Mucosa of descending colon (tissue), 3 donors: ENCODE results near the gene PIGC. TPM values are rescaled to one million over a fixed set of nuclear protein-coding genes. Genes with fewer than 3 reads are reported as not detected.

Experiments
- ATAC-seq: fragments of 200-7000 bp; cut with Tn5 transposase; one replicate; pipeline ENCODE4 v1.9.1; 2020; ENCODE audit warnings: mild to moderate bottlenecking, moderate library complexity
- DNase-seq, 3 donors: peaks; one replicate each; pipeline ENCODE4 v3.0.0-alpha.2; 2020
- H3K36me3 ChIP-seq: fragments of 200-600 bp; one replicate; pipeline ENCODE4 v1.8.0; 2021; ENCODE audit warnings: low read depth, mild to moderate bottlenecking
- H3K4me1 ChIP-seq: fragments of 200-600 bp; one replicate; pipeline ENCODE4 v1.8.0; 2021; ENCODE audit warnings: low read depth, mild to moderate bottlenecking
- H3K4me3 ChIP-seq: fragments of 200-600 bp; one replicate; pipeline ENCODE4 v1.8.0; 2021; ENCODE audit warnings: mild to moderate bottlenecking
- H3K9me3 ChIP-seq: fragments of 200-600 bp; one replicate; pipeline ENCODE4 v1.8.0; 2021; ENCODE audit warnings: mild to moderate bottlenecking
- CTCF ChIP-seq: fragments of 200-600 bp; IDR thresholded peaks from one replicate; pipeline ENCODE4 v1.8.0; 2022; ENCODE audit warnings: antibody characterized with exemption, mild to moderate bottlenecking
- intact Hi-C, 2 donors: fragments of 100-400 bp; cut with DNase I in 1 of 2; cut with micrococcal nuclease in 1 of 2; formaldehyde crosslinking; loops; one replicate each; pipeline versions ENCODE4 v1.11.0 to v1.11.1; 2022; cut with DNase I, micrococcal nuclease
- total RNA-seq, 3 donors: library from RNA; stranded (reverse); fragmentation: NEBNext Ultra II Directional in 2 of 3; extraction: Animal tissue kit (Norgen Biotek cat#: 25700) in 2 of 3; gene quantifications; one replicate each; pipeline versions ENCODE4 v1.2.1 to v1.2.4, GENCODE V29; 2021 to 2023
- donor health status: DM: no; HTN: no; CAD: no; lungs with moderate emphysema.
- donor health status: DM: no; HTN: no; CAD: no.
- donor health status: DM: no; HTN: yes; CAD: no.

Gene PIGC
- total RNA-seq, 3 donors from 2014 or later = 25.6 to 27.7 (median 26.3) TPM

- no peaks in the 10 kb centered on the region for H3K9me3 ChIP-seq
- intact Hi-C loops = no loop called here
- no peaks in the 10 kb centered on the region for H3K4me1 ChIP-seq
- H3K4me3 ChIP-seq = no peak overlapping the region
- no peaks in the 10 kb centered on the region for H3K36me3 ChIP-seq
- no peak for DNase-seq
- no peak for ATAC-seq
- TF ChIP-seq CTCF = no peak
These were observed 32.0 kb downstream of the PIGC start for GRCh38 chr1:172411791-172412338.

- DNase-seq (no peak), ATAC-seq (no peak)
- no peaks in the 10 kb centered on the region for H3K4me1 ChIP-seq
- TF ChIP-seq CTCF = no peak
- H3K9me3 ChIP-seq = no peaks in the 10 kb centered on the region
- H3K36me3 ChIP-seq = no peaks in the 10 kb centered on the region
- H3K4me3 ChIP-seq = no peak overlapping the region
- intact Hi-C loops = no loop called here
These were observed 33.8 kb downstream of the PIGC start for GRCh38 chr1:172410027-172410426.

- no peak for TF ChIP-seq CTCF
- DNase-seq = no peak
- ATAC-seq = no peak
- Histone ChIP-seq H3K4me1 (no peaks in the 10 kb centered on the region), H3K9me3 (no peaks in the 10 kb centered on the region), H3K4me3 (no peak overlapping the region), H3K36me3 (no peaks in the 10 kb centered on the region)
- intact Hi-C loops = loop anchor here in 1 of 2 donors (10.0 kb wide), 1 partner anchor 404 kb away; no protein-coding TSS in a partner anchor
These were observed 34.9 kb downstream of the PIGC start for GRCh38 chr1:172408958-172409357.

- H3K9me3 ChIP-seq = no peaks in the 10 kb centered on the region
- H3K4me3 ChIP-seq = no peak overlapping the region
- TF ChIP-seq CTCF = no peak
- no peaks in the 10 kb centered on the region for H3K4me1 ChIP-seq
- intact Hi-C loops = loop anchor here in 1 of 2 donors (10.0 kb wide), 1 partner anchor 402 kb away; no protein-coding TSS in a partner anchor
- DNase-seq = no peak
- no peaks in the 10 kb centered on the region for H3K36me3 ChIP-seq
- ATAC-seq = no peak
These were observed 36.9 kb downstream of the PIGC start for GRCh38 chr1:172406968-172407367.

- ATAC-seq = no peak
- Histone ChIP-seq H3K4me1 (no peaks in the 10 kb centered on the region), H3K9me3 (no peaks in the 10 kb centered on the region), H3K36me3 (no peaks in the 10 kb centered on the region), H3K4me3 (no peak overlapping the region)
- intact Hi-C loops = loop anchor here in 1 of 2 donors (10.0 kb wide), 1 partner anchor 401 kb away; no protein-coding TSS in a partner anchor
- DNase-seq = no peak
- TF ChIP-seq CTCF = no peak
These were observed 38.0 kb downstream of the PIGC start for GRCh38 chr1:172405912-172406311.

- no peak for ATAC-seq
- Histone ChIP-seq H3K36me3 (no peaks in the 10 kb centered on the region), H3K4me1 (peaks cover 7% of the 10 kb centered on the region), H3K9me3 (no peaks in the 10 kb centered on the region), H3K4me3 (no peak overlapping the region)
- no peak for TF ChIP-seq CTCF
- intact Hi-C loops = loop anchor here in 1 of 2 donors (10.0 kb wide), 1 partner anchor 399 kb away; no protein-coding TSS in a partner anchor
- DNase-seq = no peak
These were observed 39.7 kb downstream of the PIGC start for GRCh38 chr1:172404121-172404520.
